Measurements from ENCODE around the gene DHRS7B.

The DHRS7B gene

GRCh38 chr17:21198411-21198810 lies 71.6 kb downstream of the DHRS7B start:
- CTCF ChIA-PET: no interaction called here
- no peak for DNase-seq (ENCODE audit: extremely low spot score)
- no peak for TF ChIP-seq CTCF (IDR thresholded peaks at IDR 0.05; ENCODE audit: control extremely low read depth, extremely low read depth, low read depth, missing control alignments)
- POLR2A ChIA-PET: no interaction called here

- no peak for DNase-seq (ENCODE audit: extremely low spot score)
- ChIA-PET CTCF (interaction anchor here (1.3 to 3.0 kb wide), 2 partner anchors 12 to 14 kb away, joined by 3 to 9 read pairs; no protein-coding TSS in a partner anchor), POLR2A (no interaction called here)
- no peak for TF ChIP-seq CTCF (IDR thresholded peaks at IDR 0.05; ENCODE audit: control extremely low read depth, extremely low read depth, low read depth, missing control alignments)
These were observed 72.5 kb downstream of the DHRS7B start for GRCh38 chr17:21199311-21199710.

- no peak for TF ChIP-seq CTCF (IDR thresholded peaks at IDR 0.05; ENCODE audit: control extremely low read depth, extremely low read depth, low read depth, missing control alignments)
- DNase-seq (ENCODE audit: extremely low spot score): no peak
- ChIA-PET POLR2A (interaction anchor here (0.6 kb wide), 1 partner anchor 64 kb away, joined by 5 read pairs; no protein-coding TSS in a partner anchor), CTCF (interaction anchor here (1.1 to 3.0 kb wide), 3 partner anchors 11 to 81 kb away, joined by 3 to 9 read pairs (median 3); no protein-coding TSS in a partner anchor)
These were observed 73.1 kb downstream of the DHRS7B start for GRCh38 chr17:21199856-21200255.

- ChIA-PET POLR2A (interaction anchor here (0.6 kb wide), 2 partner anchors 65 to 1346 kb away, joined by 3 to 5 read pairs; no protein-coding TSS in a partner anchor), CTCF (interaction anchor here (1.1 to 3.0 kb wide), 5 partner anchors 10 to 81 kb away, joined by 3 to 9 read pairs (median 3); no protein-coding TSS in a partner anchor)
- no peak for DNase-seq (ENCODE audit: extremely low spot score)
- no peak for TF ChIP-seq CTCF (IDR thresholded peaks at IDR 0.05; ENCODE audit: control extremely low read depth, extremely low read depth, low read depth, missing control alignments)
These were observed 74.0 kb downstream of the DHRS7B start for GRCh38 chr17:21200590-21201297.

- no peak for TF ChIP-seq CTCF (IDR thresholded peaks at IDR 0.05; ENCODE audit: control extremely low read depth, extremely low read depth, low read depth, missing control alignments)
- POLR2A ChIA-PET: interaction anchor here (0.6 kb wide), 2 partner anchors 123 to 1346 kb away, joined by 3 to 5 read pairs; no protein-coding TSS in a partner anchor
- no peak for DNase-seq (ENCODE audit: extremely low spot score)
- CTCF ChIA-PET: interaction anchor here (1.1 to 3.0 kb wide), 3 partner anchors 10 to 17 kb away, joined by 3 to 9 read pairs (median 3); no protein-coding TSS in a partner anchor
These were observed 74.5 kb downstream of the DHRS7B start for GRCh38 chr17:21201298-21201595.

- no peak for TF ChIP-seq CTCF (IDR thresholded peaks at IDR 0.05; ENCODE audit: control extremely low read depth, extremely low read depth, low read depth, missing control alignments)
- POLR2A ChIA-PET: interaction anchor here (0.6 kb wide), 1 partner anchor 123 kb away, joined by 5 read pairs; no protein-coding TSS in a partner anchor
- no peak for DNase-seq (ENCODE audit: extremely low spot score)
- CTCF ChIA-PET: interaction anchor here (3.0 kb wide), 1 partner anchor 11 kb away, joined by 9 read pairs; no protein-coding TSS in a partner anchor
These were observed 75.1 kb downstream of the DHRS7B start for GRCh38 chr17:21201874-21202273.
